Germinal center (tissue), 1 donor: ENCODE results near the gene VSTM5.
"Not testable (repeated sequence)": the region's sequence is repeated elsewhere in the genome, so short reads cannot be mapped to it uniquely, and the experiment has no call there.

Source experiments
- DNase-seq: peaks from one replicate; pipeline ENCODE4 v3.0.0; 2012; ENCODE audit warnings: mixed read lengths, low spot score

VSTM5 gene

GRCh38 chr11:93796441-93797231 is 53.8 kb downstream of the VSTM5 start:
- no peak for DNase-seq

GRCh38 chr11:93791493-93791892 is 58.9 kb downstream of the VSTM5 start:
- DNase-seq: no peak

- DNase-seq: peak; percentile 57
These were observed 65.5 kb downstream of the VSTM5 start for GRCh38 chr11:93784935-93785360.

- peak; percentile 92 for DNase-seq
These were observed 66.1 kb downstream of the VSTM5 start, which contains the start of gene MED17 for GRCh38 chr11:93784145-93784934. MED17 (plus strand) TSS chr11:93784282; CDS start chr11:93784514, 232 bp downstream.

GRCh38 chr11:93783765-93784144 is 66.7 kb downstream of the VSTM5 start:
- DNase-seq: no peak

GRCh38 chr11:93783362-93783761 is 67.1 kb downstream of the VSTM5 start:
- no peak for DNase-seq

- DNase-seq: peak; percentile 16
These were observed 75.1 kb downstream of the VSTM5 start for GRCh38 chr11:93775289-93775688.

- not testable (repeated sequence) for DNase-seq
These were observed 75.9 kb downstream of the VSTM5 start for GRCh38 chr11:93774560-93774959.

- DNase-seq: no peak
These were observed 76.7 kb downstream of the VSTM5 start for GRCh38 chr11:93773601-93774200.

GRCh38 chr11:93773045-93773477 is 77.4 kb downstream of the VSTM5 start:
- no peak for DNase-seq

GRCh38 chr11:93772123-93772522 is 78.3 kb downstream of the VSTM5 start:
- no peak for DNase-seq

- DNase-seq: no peak
These were observed 80.3 kb downstream of the VSTM5 start for GRCh38 chr11:93770160-93770559.
